BLaER1 treated with 17β-estradiol and CSF1 and Interleukin-3, amounts not matched to agents 10 nM and 100 nM (cell line): Measurements from ENCODE around the gene KCNJ8.

ENCODE experiments used
- H3K27ac ChIP-seq, 11 experiments: shearing (Covaris generic); formaldehyde crosslinking; 2 replicates each; pipeline ENCODE4 v1.8.1; 2022
- H3K27me3 ChIP-seq, 11 experiments: shearing (Covaris generic); formaldehyde crosslinking; 2 replicates each; pipeline ENCODE4 v1.8.1; 2022
- H3K36me3 ChIP-seq, 11 experiments: shearing (Covaris generic); formaldehyde crosslinking; 2 replicates each; pipeline ENCODE4 v1.8.1; 2022
- H3K4me1 ChIP-seq, 10 experiments: shearing (Covaris generic); formaldehyde crosslinking; 2 replicates each; pipeline ENCODE4 v1.8.1; 2022
- H3K4me2 ChIP-seq, 11 experiments: shearing (Covaris generic); formaldehyde crosslinking; 2 replicates each; pipeline ENCODE4 v1.8.1; 2022
- H3K4me3 ChIP-seq, 10 experiments: shearing (Covaris generic); formaldehyde crosslinking; 2 replicates each; pipeline ENCODE4 v1.8.1; 2022
- H3K9ac ChIP-seq, 11 experiments: shearing (Covaris generic); formaldehyde crosslinking; 2 replicates each; pipeline ENCODE4 v1.8.1; 2022
- H3K9me3 ChIP-seq, 11 experiments: shearing (Covaris generic); formaldehyde crosslinking; replicated peaks in 1 of 11; 2 replicates each; pipeline ENCODE4 v1.8.1; 2022
- H4K20me1 ChIP-seq, 11 experiments: shearing (Covaris generic); formaldehyde crosslinking; 2 replicates each; pipeline ENCODE4 v1.8.1; 2022
- Cebpa-rat ChIP-seq, 11 experiments: shearing (Covaris generic); IDR thresholded peaks; 2 replicates each; pipeline ENCODE4 v1.8.1; 2022

Gene KCNJ8

GRCh38 chr12:21731144-21731543 is 43.4 kb downstream of the KCNJ8 start:
- no peaks in the 10 kb centered on the region for H4K20me1 ChIP-seq

GRCh38 chr12:21725731-21726130 is 48.8 kb downstream of the KCNJ8 start:
- no peak overlapping the region for H3K4me3 ChIP-seq
- no peak overlapping the region for H3K9ac ChIP-seq
- H4K20me1 ChIP-seq: no peaks in the 10 kb centered on the region
- no peaks in the 10 kb centered on the region for H3K27me3 ChIP-seq
- H3K4me2 ChIP-seq: no peak overlapping the region
- H3K9me3 ChIP-seq: no peaks in the 10 kb centered on the region
- H3K36me3 ChIP-seq: no peaks in the 10 kb centered on the region
- H3K27ac ChIP-seq: no peak overlapping the region
- no peak for TF ChIP-seq Cebpa-rat (IDR thresholded peaks at IDR 0.05)
- H3K4me1 ChIP-seq: no peaks in the 10 kb centered on the region

More at GRCh38 chr12:21731144-21731543, 43.4 kb downstream of the KCNJ8 start:
- H3K27me3 ChIP-seq: no peaks in the 10 kb centered on the region
- H3K4me1 ChIP-seq: no peaks in the 10 kb centered on the region
- TF ChIP-seq Cebpa-rat (IDR thresholded peaks at IDR 0.05): no peak
- no peak overlapping the region for H3K4me2 ChIP-seq
- no peaks in the 10 kb centered on the region for H3K36me3 ChIP-seq
- no peak overlapping the region; a peak in 1 of 22 replicates for H3K27ac ChIP-seq
- no peak overlapping the region for H3K4me3 ChIP-seq
- H3K9ac ChIP-seq: no peak overlapping the region
- H3K9me3 ChIP-seq: peaks cover 0 to 12% (median 0%) of the 10 kb centered on the region in 11 experiments; a peak in 2 of 22 replicates

GRCh38 chr12:21718944-21719650 is 55.4 kb downstream of the KCNJ8 start:
- H3K4me2 ChIP-seq: no peak overlapping the region
- H3K27ac ChIP-seq: no peak overlapping the region
- no peak overlapping the region for H3K9ac ChIP-seq
- H3K9me3 ChIP-seq: no peaks in the 10 kb centered on the region
- no peaks in the 10 kb centered on the region for H3K27me3 ChIP-seq
- H4K20me1 ChIP-seq: no peaks in the 10 kb centered on the region
- TF ChIP-seq Cebpa-rat (IDR thresholded peaks at IDR 0.05): no peak
- H3K4me3 ChIP-seq: no peak overlapping the region
- H3K36me3 ChIP-seq: no peaks in the 10 kb centered on the region
- peaks cover 0 to 5% (median 0%) of the 10 kb centered on the region in 10 experiments; a peak in 1 of 20 replicates for H3K4me1 ChIP-seq

- H3K4me1 ChIP-seq: peaks cover 0 to 5% (median 0%) of the 10 kb centered on the region in 10 experiments; a peak in 1 of 20 replicates
- no peaks in the 10 kb centered on the region for H4K20me1 ChIP-seq
- no peaks in the 10 kb centered on the region for H3K9me3 ChIP-seq
- no peaks in the 10 kb centered on the region for H3K27me3 ChIP-seq
- H3K27ac ChIP-seq: no peak overlapping the region
- H3K36me3 ChIP-seq: no peaks in the 10 kb centered on the region
- no peak overlapping the region for H3K4me2 ChIP-seq
- TF ChIP-seq Cebpa-rat (IDR thresholded peaks at IDR 0.05): no peak
- H3K9ac ChIP-seq: no peak overlapping the region
- H3K4me3 ChIP-seq: no peak overlapping the region
Measured at GRCh38 chr12:21718403-21718802, 56.1 kb downstream of the KCNJ8 start.

- Histone ChIP-seq H3K9me3 (no peaks in the 10 kb centered on the region), H3K4me1 (peaks cover 0 to 5% (median 0%) of the 10 kb centered on the region in 10 experiments; a peak in 1 of 20 replicates), H3K36me3 (no peaks in the 10 kb centered on the region), H3K4me3 (no peak overlapping the region), H3K9ac (no peak overlapping the region), H3K4me2 (no peak overlapping the region), H4K20me1 (no peaks in the 10 kb centered on the region), H3K27ac (no peak overlapping the region), H3K27me3 (no peaks in the 10 kb centered on the region)
- TF ChIP-seq Cebpa-rat (IDR thresholded peaks at IDR 0.05): no peak
Measured at GRCh38 chr12:21717767-21718166, 56.7 kb downstream of the KCNJ8 start.

- Histone ChIP-seq H4K20me1 (no peaks in the 10 kb centered on the region), H3K27ac (no peak overlapping the region), H3K27me3 (no peaks in the 10 kb centered on the region), H3K4me1 (peaks cover 0 to 5% (median 0%) of the 10 kb centered on the region in 10 experiments; a peak in 1 of 20 replicates), H3K4me3 (no peak overlapping the region), H3K4me2 (no peak overlapping the region), H3K9ac (no peak overlapping the region), H3K9me3 (no peaks in the 10 kb centered on the region), H3K36me3 (no peaks in the 10 kb centered on the region)
- TF ChIP-seq Cebpa-rat (IDR thresholded peaks at IDR 0.05): no peak
Measured at GRCh38 chr12:21715386-21715785, 59.1 kb downstream of the KCNJ8 start.
